SK-N-SH (cell line): ENCODE measurements around the gene CDH11. TPM values are rescaled to one million over a fixed set of nuclear protein-coding genes. Genes with fewer than 3 reads are reported as not detected.

Experiments used
- CTCF ChIA-PET: fragments of 300-600, 350-600 bp; formaldehyde crosslinking; extraction: SDS; loops from one replicate; lab custom pipeline; 2021; lab: Yijun Ruan, JAX
- POLR2A ChIA-PET: fragments of 350-600 bp; sonication (Branson Sonifier 250); formaldehyde crosslinking; extraction: SDS; loops from one replicate; lab custom pipeline; 2020; ENCODE audit warnings: antibody characterized with exemption, inconsistent platforms; lab: Yijun Ruan, JAX
- DNase-seq: peaks from one replicate; pipeline ENCODE4 v3.0.0; 2012
- H2AFZ ChIP-seq: fragments of 200-600 bp; sonication (generic); 2 replicates; pipeline ENCODE4 v1.8.1; 2016; ENCODE audit warnings: antibody characterized with exemption, mild to moderate bottlenecking, low read depth
- H3F3A ChIP-seq: fragments of 200-600 bp; sonication (generic); replicated peaks from 2 replicates; pipeline ENCODE3; 2016; ENCODE audit warnings: antibody characterized with exemption, mild to moderate bottlenecking; ENCODE audit not compliant: insufficient read depth
- H3K27ac ChIP-seq, 2 experiments: fragments of 200-500 bp in 1 of 2; fragments of 200-600 bp in 1 of 2; sonication (Bioruptor generic) in 1 of 2; sonication (generic), shearing (Covaris generic) in 1 of 2; 2 replicates each; pipeline versions ENCODE4 v1.5.1 to v1.6.1; 2014 to 2016; ENCODE audit warnings: low read depth in 2 of 2, inconsistent platforms in 1 of 2, low read length in 1 of 2, mild to moderate bottlenecking in 1 of 2, mixed read lengths in 1 of 2
- H3K27me3 ChIP-seq: fragments of 200-600 bp; sonication (generic), shearing (Covaris generic); 2 replicates; pipeline ENCODE4 v1.6.1; 2016; ENCODE audit warnings: mixed run types; ENCODE audit not compliant: insufficient read depth
- H3K36me3 ChIP-seq, 2 experiments: fragments of 200-500 bp in 1 of 2; fragments of 200-600 bp in 1 of 2; sonication (Bioruptor generic) in 1 of 2; sonication (generic) in 1 of 2; replicated peaks in 1 of 2; 2 replicates each; pipeline versions ENCODE3 to v1.5.1; 2014 to 2016; ENCODE audit warnings: low read length in 1 of 2, mild to moderate bottlenecking in 1 of 2; ENCODE audit not compliant: insufficient read depth in 2 of 2, control insufficient read depth in 1 of 2
- H3K4me1 ChIP-seq, 2 experiments: fragments of 200-500 bp in 1 of 2; fragments of 200-600 bp in 1 of 2; sonication (Bioruptor generic) in 1 of 2; sonication (generic), shearing (Covaris generic) in 1 of 2; 2 replicates each; pipeline versions ENCODE4 v1.5.1 to v1.6.1; 2014 to 2016; ENCODE audit warnings: low read depth in 1 of 2, low read length in 1 of 2, mixed run types in 1 of 2; ENCODE audit not compliant: insufficient read depth in 2 of 2, control insufficient read depth in 1 of 2
- H3K4me2 ChIP-seq: fragments of 200-600 bp; sonication (generic), shearing (Covaris generic); 2 replicates; pipeline ENCODE4 v1.6.1; 2017; ENCODE audit warnings: mixed run types
- H3K4me3 ChIP-seq, 2 experiments: fragments of 200-500 bp in 1 of 2; fragments of 200-600 bp in 1 of 2; sonication (Bioruptor generic) in 1 of 2; sonication (generic), shearing (Covaris generic) in 1 of 2; 2 replicates each; pipeline versions ENCODE4 v1.5.1 to v1.8.1; 2014 to 2016; ENCODE audit warnings: low read depth in 2 of 2, inconsistent platforms in 1 of 2, low read length in 1 of 2, mild to moderate bottlenecking in 1 of 2, mixed read lengths in 1 of 2, moderate library complexity in 1 of 2
- H3K79me2 ChIP-seq: fragments of 200-600 bp; sonication (generic); 2 replicates; pipeline ENCODE4 v1.8.1; 2017; ENCODE audit warnings: mild to moderate bottlenecking; ENCODE audit not compliant: insufficient read depth
- H3K9ac ChIP-seq: fragments of 200-600 bp; sonication (generic); 2 replicates; pipeline ENCODE4 v1.6.1; 2017; ENCODE audit warnings: mixed run types
- H3K9me2 ChIP-seq: fragments of 200-600 bp; sonication (generic); 2 replicates; pipeline ENCODE4 v1.6.1; 2017; ENCODE audit warnings: mixed run types
- H3K9me3 ChIP-seq: fragments of 200-600 bp; sonication (generic); 2 replicates; pipeline ENCODE4 v1.6.1; 2017; ENCODE audit warnings: mixed run types, mild to moderate bottlenecking, moderate library complexity
- H4K20me1 ChIP-seq: fragments of 200-600 bp; sonication (generic); 2 replicates; pipeline ENCODE4 v1.6.1; 2017; ENCODE audit warnings: mild to moderate bottlenecking, mixed run types; ENCODE audit not compliant: insufficient read depth
- CTCF ChIP-seq: fragments of 200-600 bp; sonication (generic); IDR thresholded peaks from 2 replicates; pipeline ENCODE4 v1.6.1; 2017; ENCODE audit warnings: antibody characterized with exemption, mild to moderate bottlenecking, moderate library complexity
- ELF1 ChIP-seq: IDR thresholded peaks from 2 replicates; pipeline ENCODE4 v1.4.0; 2012
- EZH2phosphoT487 ChIP-seq: fragments of 200-600 bp; sonication (generic); IDR thresholded peaks from 2 replicates; pipeline ENCODE4 v1.6.1; 2017; ENCODE audit warnings: low read depth, mixed run types, mild to moderate bottlenecking, antibody characterized with exemption, moderate library complexity, borderline replicate concordance
- FOSL2 ChIP-seq: IDR thresholded peaks from 2 replicates; pipeline ENCODE4 v1.4.0; 2012; ENCODE audit warnings: low read depth, mild to moderate bottlenecking, moderate library complexity, borderline replicate concordance
- GABPA ChIP-seq: IDR thresholded peaks from 2 replicates; pipeline ENCODE4 v1.4.0; 2012; ENCODE audit warnings: low read depth, mild to moderate bottlenecking
- GATA2 ChIP-seq: sonication (generic); formaldehyde crosslinking; IDR thresholded peaks from 2 replicates; pipeline ENCODE4 v1.5.0; 2020; ENCODE audit warnings: mild to moderate bottlenecking, missing genetic modification reagents
- MEF2A ChIP-seq: IDR thresholded peaks from 2 replicates; pipeline ENCODE4 v1.4.0; 2012; ENCODE audit warnings: low read depth, borderline replicate concordance
- MXI1 ChIP-seq: IDR thresholded peaks from 2 replicates; pipeline ENCODE4 v1.6.1; 2012; ENCODE audit warnings: mild to moderate bottlenecking, low read depth, low read length, improper control_type of control experiment
- NRF1 ChIP-seq: IDR thresholded peaks from 2 replicates; pipeline ENCODE4 v1.6.1; 2012; ENCODE audit warnings: low read depth, mild to moderate bottlenecking, low read length
- RCOR1 ChIP-seq: fragments of 150-350 bp; IDR thresholded peaks from 2 replicates; pipeline ENCODE4 v1.6.1; 2017; ENCODE audit warnings: antibody characterized with exemption, low read length
- REST ChIP-seq: IDR thresholded peaks from 2 replicates; pipeline ENCODE4 v1.6.1; 2012; ENCODE audit warnings: mild to moderate bottlenecking, low read depth, low read length, moderate library complexity
- RFX5 ChIP-seq: IDR thresholded peaks from 2 replicates; pipeline ENCODE4 v1.6.1; 2012; ENCODE audit warnings: mild to moderate bottlenecking, improper control_type of control experiment, low read length
- TAF1 ChIP-seq: IDR thresholded peaks from 2 replicates; pipeline ENCODE4 v1.6.1; 2012; ENCODE audit warnings: low read depth, mild to moderate bottlenecking, low read length, moderate library complexity, borderline replicate concordance
- TEAD4 ChIP-seq: IDR thresholded peaks from 2 replicates; pipeline ENCODE4 v1.4.0; 2012; ENCODE audit warnings: mild to moderate bottlenecking, borderline replicate concordance; ENCODE audit not compliant: insufficient read depth
- USF1 ChIP-seq: IDR thresholded peaks from 2 replicates; pipeline ENCODE4 v1.4.0; 2012; ENCODE audit warnings: low read depth, borderline replicate concordance
- YY1 ChIP-seq: IDR thresholded peaks from 2 replicates; pipeline ENCODE4 v1.4.0; 2012; ENCODE audit warnings: low read depth, mild to moderate bottlenecking
- ZBTB33 ChIP-seq: IDR thresholded peaks from 2 replicates; pipeline ENCODE4 v1.4.0; 2012; ENCODE audit warnings: low read depth, borderline replicate concordance
- WGBS: methylation state at CpG from one replicate; pipeline ENCODE4 v1.1.6; 2017; ENCODE audit warnings: low lambda C conversion rate; 5-methylcytosine and 5-hydroxymethylcytosine counted together
- polyA plus RNA-seq, 3 experiments: library from polyadenylated mRNA; depleted of rRNA; stranded (reverse); fragments of >200 nt; gene quantifications; 2 replicates each; pipeline ENCODE4 v1.2.3, GENCODE V29; 2012

Gene CDH11
- polyA plus RNA-seq, 1 of the 3 experiments (the other 2 are of a cell fraction): 269 TPM

DNA sequence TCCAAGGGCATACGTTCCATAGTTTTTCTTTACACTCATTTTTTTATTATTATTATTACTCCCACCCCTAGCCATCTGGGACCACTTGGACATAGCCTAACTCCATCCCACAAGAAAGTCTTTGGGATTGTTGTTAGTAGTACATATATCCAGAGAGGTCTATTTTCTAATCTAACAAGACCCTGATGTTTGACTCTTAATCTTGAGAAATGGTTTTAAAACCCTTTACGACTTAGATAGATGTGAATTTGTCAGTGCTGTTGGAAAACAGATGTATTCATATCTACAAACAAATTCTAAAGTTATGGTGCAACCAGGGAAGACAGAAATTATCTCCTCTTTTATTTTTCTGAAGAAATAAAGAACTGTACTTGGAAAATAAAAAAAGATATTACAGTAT, 197.8 kb downstream of the CDH11 start:
- Histone ChIP-seq H3K9me2 (no peaks in the 10 kb centered on the region), H3K79me2 (no peaks in the 10 kb centered on the region), H2AFZ (no peak overlapping the region), H3K4me3 (no peak overlapping the region), H3K27ac (no peak overlapping the region), H3K9me3 (peaks cover 14% of the 10 kb centered on the region; the same call in 1 of the 2 replicates), H3K4me2 (no peak overlapping the region), H4K20me1 (no peaks in the 10 kb centered on the region), H3K4me1 (no peaks in the 10 kb centered on the region), H3K27me3 (no peaks in the 10 kb centered on the region), H3K36me3 (no peaks in the 10 kb centered on the region), H3K9ac (no peak overlapping the region), H3F3A (no peaks in the 10 kb centered on the region)
- CTCF ChIA-PET: interaction anchor here (0.6 kb wide), 1 partner anchor 396 kb away, joined by 3 read pairs; no protein-coding TSS in a partner anchor
- TF ChIP-seq YY1: no peak
- TF ChIP-seq FOSL2: no peak
- no peak for TF ChIP-seq REST
- TF ChIP-seq EZH2phosphoT487: no peak
- no peak for TF ChIP-seq MXI1
- TF ChIP-seq GATA2: no peak
- no peak for TF ChIP-seq NRF1
- TF ChIP-seq ELF1: no peak
- no peak for TF ChIP-seq GABPA
- no peak for TF ChIP-seq MEF2A
- no peak for TF ChIP-seq RFX5
- TF ChIP-seq TEAD4: no peak
- no peak for TF ChIP-seq CTCF
- no peak for TF ChIP-seq RCOR1
- TF ChIP-seq ZBTB33: no peak
- TF ChIP-seq USF1: no peak
- no peak for TF ChIP-seq TAF1
- POLR2A ChIA-PET: no interaction called here
- 71% methylated on average over 2 of the region's 2 CpGs for WGBS
- no peak for DNase-seq
